ENCODE results near the gene ADORA2A. TPM values are rescaled to one million over a fixed set of nuclear protein-coding genes. Genes with fewer than 3 reads are reported as not detected.

The ADORA2A gene
- total RNA-seq, 4 donors from 2014 or later = 3.0 to 6.2 (median 3.0) TPM; not detected in 1

- no peaks in the 10 kb centered on the region for H3K9me3 ChIP-seq
- H3K27ac ChIP-seq = no peak overlapping the region
- TF ChIP-seq POLR2AphosphoS5 (IDR thresholded peaks at IDR 0.05) (no peak), CTCF (IDR thresholded peaks at IDR 0.05) (no peak), POLR2A (IDR thresholded peaks at IDR 0.05) (no peak), EP300 (IDR thresholded peaks at IDR 0.05; ENCODE audit: low read depth) (no peak)
- no peaks in the 10 kb centered on the region for H3K4me1 ChIP-seq
- 93 to 100% methylated on average over 2 of the region's 2 CpGs for WGBS, 2 donors (ENCODE audit: low coverage in 1 of 2)
- H3K36me3 ChIP-seq = peaks cover 0 to 23% (median 0%) of the 10 kb centered on the region in 4 donors
- DNase-seq = no peak
- in situ Hi-C loops (cut with MboI; ENCODE audit: low pct_ligation_motif_present in 1 of 4, low pct_unique_long_range_greater_than_20kb in 1 of 4, low sequenced_read_pairs in 3 of 4) (no loop called here), intact Hi-C loops (cut with DNase I; ENCODE audit: low total_unique reads) (no loop called here)
- H3K4me3 ChIP-seq = no peak overlapping the region
- H3K27me3 ChIP-seq = no peaks in the 10 kb centered on the region
Measured at GRCh38 chr22:24383061-24383460, 44.3 kb upstream of the ADORA2A start.

GRCh38 chr22:24384131-24384530 is 43.3 kb upstream of the ADORA2A start:
- intact Hi-C loops (cut with DNase I; ENCODE audit: low total_unique reads) = no loop called here
- WGBS, 2 donors (ENCODE audit: low coverage in 1 of 2) = 60 to 96% methylated on average over 1 of the region's 1 CpG
- in situ Hi-C loops (cut with MboI; ENCODE audit: low pct_ligation_motif_present in 1 of 4, low pct_unique_long_range_greater_than_20kb in 1 of 4, low sequenced_read_pairs in 3 of 4) = no loop called here

GRCh38 chr22:24386937-24387471 is 40.4 kb upstream of the ADORA2A start:
- Histone ChIP-seq H3K9me3 (no peaks in the 10 kb centered on the region), H3K27ac (no peak overlapping the region), H3K27me3 (no peaks in the 10 kb centered on the region), H3K4me3 (no peak overlapping the region), H3K36me3 (peaks cover 0 to 4% (median 0%) of the 10 kb centered on the region in 4 donors), H3K4me1 (peaks cover 3 to 23% (median 7%) of the 10 kb centered on the region in 4 donors)
- intact Hi-C loops (cut with DNase I; ENCODE audit: low total_unique reads) (no loop called here), in situ Hi-C loops (cut with MboI; ENCODE audit: low pct_ligation_motif_present in 1 of 4, low pct_unique_long_range_greater_than_20kb in 1 of 4, low sequenced_read_pairs in 3 of 4) (no loop called here)
- WGBS, 2 donors (ENCODE audit: low coverage in 1 of 2) = 89 to 91% methylated on average over 2 of the region's 2 CpGs
- no peak for TF ChIP-seq POLR2A (IDR thresholded peaks at IDR 0.05)
- TF ChIP-seq EP300 (IDR thresholded peaks at IDR 0.05; ENCODE audit: low read depth) = no peak
- no peak for TF ChIP-seq CTCF (IDR thresholded peaks at IDR 0.05)
- DNase-seq = no peak

More at GRCh38 chr22:24384131-24384530, 43.3 kb upstream of the ADORA2A start:
- no peak overlapping the region for H3K4me3 ChIP-seq
- H3K27me3 ChIP-seq = no peaks in the 10 kb centered on the region
- TF ChIP-seq POLR2A (IDR thresholded peaks at IDR 0.05) (no peak), POLR2AphosphoS5 (IDR thresholded peaks at IDR 0.05) (no peak), CTCF (IDR thresholded peaks at IDR 0.05) (no peak), EP300 (IDR thresholded peaks at IDR 0.05; ENCODE audit: low read depth) (no peak)
- DNase-seq = no peak
- peaks cover 0 to 13% (median 0%) of the 10 kb centered on the region in 4 donors for H3K36me3 ChIP-seq
- H3K9me3 ChIP-seq = no peaks in the 10 kb centered on the region
- no peak overlapping the region for H3K27ac ChIP-seq
- H3K4me1 ChIP-seq = no peaks in the 10 kb centered on the region

GRCh38 chr22:24389680-24390079 is 37.7 kb upstream of the ADORA2A start:
- H3K9me3 ChIP-seq = no peaks in the 10 kb centered on the region
- H3K4me1 ChIP-seq = peaks cover 8 to 32% (median 8%) of the 10 kb centered on the region in 4 donors
- in situ Hi-C loops (cut with MboI; ENCODE audit: low pct_ligation_motif_present in 1 of 4, low pct_unique_long_range_greater_than_20kb in 1 of 4, low sequenced_read_pairs in 3 of 4) = no loop called here
- WGBS, 2 donors (ENCODE audit: low coverage in 1 of 2) = 100% methylated on average over 1 of the region's 1 CpG
- no peak for TF ChIP-seq POLR2A (IDR thresholded peaks at IDR 0.05)
- no peak for TF ChIP-seq CTCF (IDR thresholded peaks at IDR 0.05)
- TF ChIP-seq POLR2AphosphoS5 (IDR thresholded peaks at IDR 0.05) = no peak
- no peak for TF ChIP-seq EP300 (IDR thresholded peaks at IDR 0.05; ENCODE audit: low read depth)
- H3K27me3 ChIP-seq = no peaks in the 10 kb centered on the region
- peak overlapping the region in 2 of 4 donors; percentile 42 to 45 for H3K27ac ChIP-seq
- DNase-seq = no peak
- H3K4me3 ChIP-seq = no peak overlapping the region
- intact Hi-C loops (cut with DNase I; ENCODE audit: low total_unique reads) = no loop called here
- no peaks in the 10 kb centered on the region for H3K36me3 ChIP-seq
